ENCODE results near the gene ZSCAN23. TPM values are rescaled to one million over a fixed set of nuclear protein-coding genes. Genes with fewer than 3 reads are reported as not detected.

ZSCAN23 gene
- total and polyA plus RNA-seq, 9 of the 15 experiments (the other 6 are each of a cell fraction or from before 2014, with no cell fraction given): 0.05 to 0.29 (median 0.21) TPM; not detected in 1

GRCh38 chr6:28429781-28430180 is 13.5 kb downstream of the ZSCAN23 start (continued):
- TF ChIP-seq NCOA1 (IDR thresholded peaks at IDR 0.05; ENCODE audit: low read depth): no peak
- no peak for TF ChIP-seq WHSC1 (IDR thresholded peaks at IDR 0.05; ENCODE audit: low read length)
- no peak for TF ChIP-seq SLC30A9 (CRISPR knock-in tag; IDR thresholded peaks at IDR 0.05)
- TF ChIP-seq ZNF347 (CRISPR knock-in tag; IDR thresholded peaks at IDR 0.05; ENCODE audit: low read depth): no peak
- no peak for TF ChIP-seq PCBP2 (IDR thresholded peaks at IDR 0.05; ENCODE audit: low read depth, low read length, poor library complexity, severe bottlenecking)

GRCh38 chr6:28425944-28426541 is 17.2 kb downstream of the ZSCAN23 start:
- H3K9ac ChIP-seq (ENCODE audit: insufficient read depth in 1 of 2, low read depth in 2 of 2, low read length in 2 of 2): no peak overlapping the region
- ATAC-seq (no peak), DNase-seq (ENCODE audit: extremely low read depth in 1 of 4, low spot score in 3 of 4) (no peak), FAIRE-seq (no peak)
- intact Hi-C loops (cut with micrococcal nuclease): no loop called here
- no peaks in the 10 kb centered on the region for H3K36me3 ChIP-seq (ENCODE audit: control insufficient read depth, insufficient read depth, low read length)
- H2AFZ ChIP-seq (ENCODE audit: low read depth, low read length): 0 out of 2 replicates have a peak overlapping the region, but pooled peaks have one; percentile 21
- no peak overlapping the region for H3K4me2 ChIP-seq (ENCODE audit: insufficient read depth, low read length)
- 19% methylated on average over 4 of the region's 4 CpGs for WGBS (ENCODE audit: insufficient coverage, low coverage, missing lambda C conversion rate)
- H3K4me3 ChIP-seq: no peak overlapping the region
- H3K4me1 ChIP-seq (replicated peaks in 1 of 2; ENCODE audit: control insufficient read depth in 2 of 2, insufficient read depth in 2 of 2, low read length in 2 of 2): peaks cover 5 to 6% of the 10 kb centered on the region in 2 experiments; a peak in 3 of 5 replicates
- in situ Hi-C loops (cut with MboI): no loop called here
- H3K9me3 ChIP-seq (replicated peaks; ENCODE audit: control insufficient read depth, insufficient read depth, low read depth, low read length): no peaks in the 10 kb centered on the region
- no peaks in the 10 kb centered on the region for H3K27me3 ChIP-seq (ENCODE audit: control insufficient read depth in 2 of 2, insufficient read depth in 2 of 2, low read length in 2 of 2)
- BruUV-seq (replicated peaks): no TSS peak
- ChIA-PET POLR2A (interaction anchor here (1.6 kb wide), 1 partner anchor 15 kb away, joined by 4 read pairs; no protein-coding TSS in a partner anchor), CTCF (ENCODE audit: low intra/inter-chr PET ratio) (no interaction called here)
- no peaks in the 10 kb centered on the region for H4K20me1 ChIP-seq (replicated peaks; ENCODE audit: control insufficient read depth, insufficient read depth, low read length)
- H3K9me1 ChIP-seq (ENCODE audit: control insufficient read depth, insufficient read depth, low read length): no peaks in the 10 kb centered on the region
- H3K27ac ChIP-seq (ENCODE audit: extremely low read depth, low read depth, low read length): no peak overlapping the region
- H3K79me2 ChIP-seq (ENCODE audit: control insufficient read depth, insufficient read depth, low read length): no peaks in the 10 kb centered on the region
- TF ChIP-seq ZNF583 (CRISPR knock-in tag; IDR thresholded peaks at IDR 0.05): peak; percentile 3; the same call in 1 of the 2 replicates
- TF ChIP-seq SRSF9 (IDR thresholded peaks at IDR 0.05; ENCODE audit: borderline replicate concordance, low read depth, low read length): no peak
- TF ChIP-seq TCF7 (IDR thresholded peaks at IDR 0.05; ENCODE audit: borderline replicate concordance): peak; percentile 85; the same call in 1 of the 2 replicates
- TF ChIP-seq BACH1 (tag; IDR thresholded peaks at IDR 0.05): no peak
- peak; percentile 64 for TF ChIP-seq ZNF766 (CRISPR knock-in tag; conservative IDR thresholded peaks at IDR 0.05)
- peak; percentile 71; the same call in 1 of the 2 replicates for TF ChIP-seq LEF1 (IDR thresholded peaks at IDR 0.05)
- TF ChIP-seq C11orf30 (IDR thresholded peaks at IDR 0.05; ENCODE audit: low read depth): peak; percentile 73
- TF ChIP-seq CBFA2T3 (IDR thresholded peaks at IDR 0.05): 0 out of 2 replicates have a peak, but pooled peaks have one; percentile 18
- no peak for TF ChIP-seq PRPF4 (IDR thresholded peaks at IDR 0.05; ENCODE audit: insufficient read depth, low read depth, low read length, poor library complexity, severe bottlenecking)
- peak; percentile 24; the same call in 1 of the 2 replicates for TF ChIP-seq SOX6 (IDR thresholded peaks at IDR 0.05)
- peak; percentile 81 for TF ChIP-seq ZNF316 (IDR thresholded peaks at IDR 0.05)
- peak; percentile 53; the same call in 1 of the 2 replicates for TF ChIP-seq TEAD4 (IDR thresholded peaks at IDR 0.05; ENCODE audit: low read length)
- TF ChIP-seq TEAD4 (CRISPR knock-in tag; IDR thresholded peaks at IDR 0.05; ENCODE audit: borderline replicate concordance): no peak
- TF ChIP-seq MTF1 (CRISPR knock-in tag; IDR thresholded peaks at IDR 0.05; ENCODE audit: borderline replicate concordance): no peak
- TF ChIP-seq RCOR1 (IDR thresholded peaks at IDR 0.05; ENCODE audit: borderline replicate concordance in 1 of 2, low read depth in 2 of 2, low read length in 2 of 2): peak in 1 of 2 experiments; percentile 69; a peak in 2 of 4 replicates
- TF ChIP-seq MYC (IDR thresholded peaks at IDR 0.05; ENCODE audit: low read depth, low read length): 0 out of 2 replicates have a peak, but pooled peaks have one; percentile 15
- TF ChIP-seq MYC (CRISPR knock-in tag; IDR thresholded peaks at IDR 0.05; ENCODE audit: borderline replicate concordance, low read depth): no peak
- TF ChIP-seq MAFF (IDR thresholded peaks at IDR 0.05; ENCODE audit: low read length): 0 out of 2 replicates have a peak, but pooled peaks have one; percentile 6
- TF ChIP-seq TEAD1 (CRISPR knock-in tag; IDR thresholded peaks at IDR 0.05): peak in 1 of 2 experiments; percentile 98; a peak in 2 of 4 replicates
- no peak for TF ChIP-seq NR4A1 (CRISPR knock-in tag; IDR thresholded peaks at IDR 0.05)
- TF ChIP-seq NR4A1 (tag; IDR thresholded peaks at IDR 0.05): no peak
